ENCODE results near the gene CCDC92. TPM values are rescaled to one million over a fixed set of nuclear protein-coding genes. Genes with fewer than 3 reads are reported as not detected.

Gene CCDC92
- total and polyA plus RNA-seq, 2 of the 13 experiments (the other 11 are each of a cell fraction or from before 2014, with no cell fraction given) = 5.4 to 14.7 TPM

DNA sequence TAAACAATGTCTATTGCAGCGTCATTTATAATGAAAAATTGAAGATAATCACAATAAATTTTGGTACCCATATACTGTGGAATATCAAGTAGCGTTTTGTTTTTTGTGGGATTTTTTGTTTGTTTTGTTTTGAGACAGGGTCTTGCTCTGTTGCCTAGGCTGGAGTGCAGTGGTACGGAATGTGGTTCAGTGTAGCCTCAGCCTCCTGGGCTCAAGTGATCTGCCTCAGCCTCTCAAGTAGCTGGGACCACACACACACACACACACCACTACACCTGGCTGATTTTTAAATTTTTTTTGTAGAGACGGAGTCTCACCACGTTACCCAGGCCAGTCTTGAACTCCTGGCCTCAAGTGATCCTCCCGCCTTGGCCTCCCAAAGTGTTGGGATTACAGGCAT, 6.9 kb upstream of the CCDC92 start:
- BruUV-seq (replicated peaks) = no TSS peak
- H3K27me3 ChIP-seq (ENCODE audit: control insufficient read depth in 1 of 2, insufficient read depth in 2 of 2, low read length in 2 of 2) = no peaks in the 10 kb centered on the region
- WGBS (ENCODE audit: low lambda C conversion rate) = 97% methylated on average over 6 of the region's 6 CpGs
- no peak for TF ChIP-seq ZBTB20 (CRISPR knock-in tag; IDR thresholded peaks at IDR 0.05; ENCODE audit: borderline replicate concordance, low read depth)
- no peak for TF ChIP-seq ZNF788 (CRISPR knock-in tag; IDR thresholded peaks at IDR 0.05; ENCODE audit: borderline replicate concordance)
- TF ChIP-seq KDM3A (CRISPR knock-in tag; IDR thresholded peaks at IDR 0.05; ENCODE audit: low read depth) = no peak
- no peak for TF ChIP-seq SUZ12 (IDR thresholded peaks at IDR 0.05; ENCODE audit: low read depth, low read length)
- TF ChIP-seq NFKBIZ (CRISPR knock-in tag; IDR thresholded peaks at IDR 0.05) = no peak
- TF ChIP-seq TCF7L2 (IDR thresholded peaks at IDR 0.05; ENCODE audit: low read depth, low read length) = no peak
- no peak for TF ChIP-seq YEATS2 (CRISPR knock-in tag; IDR thresholded peaks at IDR 0.05; ENCODE audit: borderline replicate concordance)
- no peak for TF ChIP-seq PLRG1 (conservative IDR thresholded peaks at IDR 0.05)
- no peak for TF ChIP-seq SETDB1 (CRISPR knock-in tag; IDR thresholded peaks at IDR 0.05; ENCODE audit: borderline replicate concordance)
- no peak for TF ChIP-seq NR2F6 (IDR thresholded peaks at IDR 0.05)
- no peak for TF ChIP-seq NR2F6 (CRISPR knock-in tag; IDR thresholded peaks at IDR 0.05)
- TF ChIP-seq MZF1 (CRISPR knock-in tag; IDR thresholded peaks at IDR 0.05; ENCODE audit: borderline replicate concordance) = no peak
- TF ChIP-seq ZNF614 (CRISPR knock-in tag; IDR thresholded peaks at IDR 0.05; ENCODE audit: borderline replicate concordance) = no peak
- no peak for TF ChIP-seq HHEX (CRISPR knock-in tag; IDR thresholded peaks at IDR 0.05)
- TF ChIP-seq, protein P1, sequence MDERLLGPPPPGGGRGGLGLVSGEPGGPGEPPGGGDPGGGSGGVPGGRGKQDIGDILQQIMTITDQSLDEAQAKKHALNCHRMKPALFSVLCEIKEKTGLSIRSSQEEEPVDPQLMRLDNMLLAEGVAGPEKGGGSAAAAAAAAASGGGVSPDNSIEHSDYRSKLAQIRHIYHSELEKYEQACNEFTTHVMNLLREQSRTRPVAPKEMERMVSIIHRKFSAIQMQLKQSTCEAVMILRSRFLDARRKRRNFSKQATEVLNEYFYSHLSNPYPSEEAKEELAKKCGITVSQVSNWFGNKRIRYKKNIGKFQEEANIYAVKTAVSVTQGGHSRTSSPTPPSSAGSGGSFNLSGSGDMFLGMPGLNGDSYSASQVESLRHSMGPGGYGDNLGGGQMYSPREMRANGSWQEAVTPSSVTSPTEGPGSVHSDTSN (CRISPR knock-in tag; IDR thresholded peaks at IDR 0.05) = no peak
- no peak for TF ChIP-seq SMARCE1 (IDR thresholded peaks at IDR 0.05; ENCODE audit: borderline replicate concordance)
- TF ChIP-seq POLR2AphosphoS2 (IDR thresholded peaks at IDR 0.05; ENCODE audit: low read depth, low read length) = no peak
- no peak for TF ChIP-seq CHCHD3 (CRISPR knock-in tag; IDR thresholded peaks at IDR 0.05)
- H3K79me2 ChIP-seq (ENCODE audit: insufficient read depth, low read length) = peaks cover 47% of the 10 kb centered on the region
- no peaks in the 10 kb centered on the region for H3K9me3 ChIP-seq (ENCODE audit: low read length)
- ChIA-PET CTCF (ENCODE audit: low intra/inter-chr PET ratio, low total read pairs) (no interaction called here), POLR2A (no interaction called here)
- no peak overlapping the region for H3K27ac ChIP-seq (ENCODE audit: extremely low read length, insufficient read depth, low read length)
- H2AFZ ChIP-seq (ENCODE audit: low read length) = no peak overlapping the region
- H3K9ac ChIP-seq (ENCODE audit: insufficient read depth, low read depth, low read length) = no peak overlapping the region
- no peak overlapping the region for H3K4me3 ChIP-seq (replicated peaks in 1 of 3; ENCODE audit: insufficient read depth in 1 of 3, low read depth in 2 of 3, low read length in 3 of 3)
- no peak overlapping the region for H3K4me2 ChIP-seq (ENCODE audit: low read depth, low read length)
- DNase-seq (ENCODE audit: low spot score) (no peak), ATAC-seq (no peak), FAIRE-seq (no peak)
- in situ Hi-C loops (cut with HindIII; ENCODE audit: extremely low pct_ligation_motif_present, low pct_unique_long_range_greater_than_20kb) (no loop called here), intact Hi-C loops (cut with micrococcal nuclease; ENCODE audit: unreplicated experiment) (no loop called here)
- H3K4me1 ChIP-seq (ENCODE audit: insufficient read depth, low read length) = peaks cover 22% of the 10 kb centered on the region
- H3K36me3 ChIP-seq (replicated peaks in 1 of 2; ENCODE audit: control insufficient read depth in 1 of 2, insufficient read depth in 2 of 2, low read length in 2 of 2) = peaks cover 4 to 28% of the 10 kb centered on the region in 2 experiments; a peak in 4 of 5 replicates
- H4K20me1 ChIP-seq (ENCODE audit: insufficient read depth, low read length) = peaks cover 15% of the 10 kb centered on the region

Measured in HepG2 (cell line).